GM19463 (cell line): ENCODE measurements around the gene RAB15.

Source experiments
- ATAC-seq: cut with Tn5 transposase; IDR thresholded peaks from one replicate; pipeline ENCODE4 v1.9.1; 2021; ENCODE audit warnings: mild to moderate bottlenecking, moderate library complexity; ENCODE audit not compliant: unreplicated experiment

RAB15 gene

DNA sequence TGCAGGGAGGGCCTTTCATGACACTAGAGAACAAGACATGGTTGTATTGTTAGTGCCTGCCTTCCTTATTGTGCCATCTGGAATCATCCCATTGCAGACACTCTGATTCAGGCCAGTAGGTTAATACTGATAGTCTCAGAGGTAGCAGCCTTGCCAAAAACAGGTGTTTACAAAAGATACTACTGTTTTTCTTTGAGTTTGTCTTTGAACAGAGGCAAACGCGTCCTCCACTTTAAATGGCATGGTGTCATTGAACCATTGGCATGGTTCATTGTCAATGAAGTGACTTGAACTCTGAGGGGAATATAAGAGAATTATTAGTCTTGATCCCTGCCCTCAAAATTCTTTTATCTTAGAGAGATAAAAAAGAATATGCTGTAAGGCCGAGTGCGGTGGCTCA is 18.8 kb upstream of the RAB15 start:
- ATAC-seq, result no peak

GRCh38 chr14:64990296-64990695 is 18.2 kb upstream of the RAB15 start:
- ATAC-seq, result no peak

GRCh38 chr14:64987438-64987767 is 15.3 kb upstream of the RAB15 start:
- ATAC-seq, result no peak

DNA sequence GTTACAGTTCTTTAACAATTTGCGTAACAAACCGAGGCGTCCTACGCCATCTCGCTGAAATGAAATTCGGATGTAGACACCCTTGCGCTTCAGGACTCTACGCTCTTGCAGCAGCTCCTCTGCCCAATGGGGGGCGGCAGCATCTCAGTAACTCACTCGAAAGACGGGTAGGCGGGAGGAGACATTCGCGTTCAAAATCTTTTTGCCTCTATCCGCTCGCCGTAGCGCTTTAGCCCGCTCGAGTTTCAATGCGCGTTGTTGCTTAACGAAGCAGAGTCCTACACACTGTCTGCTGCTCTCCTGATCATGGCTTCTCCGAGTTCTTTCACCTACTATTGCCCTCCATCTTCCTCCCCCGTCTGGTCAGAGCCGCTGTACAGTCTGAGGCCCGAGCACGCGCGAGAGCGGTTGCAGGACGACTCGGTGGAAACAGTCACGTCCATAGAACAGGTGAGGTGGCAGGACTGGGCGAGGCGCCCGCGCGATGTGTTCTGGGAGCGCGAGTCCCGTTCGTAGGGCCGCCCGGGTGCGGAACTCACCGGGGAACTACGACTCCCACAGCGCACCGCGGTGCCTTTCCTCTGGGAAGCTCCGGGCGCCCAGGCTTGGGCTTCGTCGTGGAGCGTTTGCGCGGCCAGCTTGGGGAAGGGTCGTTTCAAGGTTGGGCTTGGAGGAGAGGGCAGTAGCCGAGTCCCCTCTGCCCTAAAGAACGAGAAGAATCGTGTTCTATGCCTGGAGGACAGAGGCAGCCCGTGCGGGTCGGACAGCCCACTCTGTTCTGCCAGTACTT is 14.7 kb upstream of the RAB15 start, which contains the start of gene FNTB:
FNTB (plus strand) TSS at position 248 of the 790 bp plus-strand sequence; CDS start at position 307, 59 bp downstream.
- ATAC-seq, result peak; percentile 95

DNA sequence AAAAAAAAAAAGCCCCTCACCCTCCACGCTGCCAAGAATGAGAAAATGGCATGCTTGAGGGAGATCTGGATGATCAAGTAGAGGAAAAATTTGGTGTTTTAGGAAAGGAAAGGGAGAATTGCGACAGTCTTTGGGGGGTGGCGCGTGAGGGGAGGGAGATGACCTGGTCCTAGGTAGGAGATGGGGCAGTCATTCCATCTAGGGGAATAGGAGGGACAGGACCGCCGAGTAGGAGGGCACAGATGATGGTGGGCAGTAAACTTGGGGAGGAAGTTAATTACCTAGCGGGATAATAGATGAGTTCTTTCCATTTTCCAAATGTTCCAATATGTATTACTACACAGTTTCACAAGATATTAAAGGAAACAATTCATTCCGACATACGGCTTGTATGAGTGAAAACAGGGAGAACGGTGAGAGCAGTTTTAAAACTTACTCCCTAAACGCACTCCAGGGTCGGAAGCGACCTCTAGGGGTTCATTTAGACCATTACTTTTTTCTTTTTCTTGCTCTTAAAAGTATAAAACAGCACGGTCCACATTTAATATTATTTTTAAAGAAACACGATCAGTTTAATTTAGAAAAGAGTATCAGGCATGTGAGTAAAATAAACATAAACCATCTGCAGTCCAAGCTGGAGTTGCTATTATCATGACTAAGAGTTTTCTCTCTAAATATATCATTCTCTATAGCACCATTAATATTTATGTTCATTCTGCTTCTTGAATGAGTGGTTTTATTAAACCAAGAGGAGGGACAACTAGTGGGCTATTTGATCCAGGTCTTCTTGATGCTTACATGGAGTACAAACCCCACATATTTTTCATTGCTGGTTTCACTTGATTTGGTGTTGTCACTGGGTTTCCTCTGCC is 11.5 kb upstream of the RAB15 start:
- ATAC-seq, result no peak

- no peak for ATAC-seq
These were observed 7.4 kb upstream of the RAB15 start for GRCh38 chr14:64979336-64980074.

DNA sequence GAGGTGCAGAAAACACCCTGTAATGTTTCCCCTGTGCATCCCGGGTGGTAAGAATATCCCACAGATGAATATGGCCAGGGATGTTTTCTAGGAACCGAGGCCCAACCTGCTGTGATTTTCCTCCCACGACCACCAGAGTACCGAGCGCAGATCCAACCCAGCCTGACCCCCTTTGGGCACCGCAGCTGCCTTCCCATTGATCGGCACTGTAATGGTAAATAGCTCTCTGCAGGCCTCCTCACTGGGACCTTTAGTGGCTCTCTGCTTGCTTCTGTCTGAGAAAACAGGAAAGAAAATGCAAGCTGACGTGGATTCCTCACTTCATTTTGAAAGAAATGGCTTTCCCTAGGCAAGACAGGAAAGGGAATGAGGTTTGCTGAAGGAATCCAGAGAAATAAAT is 2.4 kb upstream of the RAB15 start:
- no peak for ATAC-seq

DNA sequence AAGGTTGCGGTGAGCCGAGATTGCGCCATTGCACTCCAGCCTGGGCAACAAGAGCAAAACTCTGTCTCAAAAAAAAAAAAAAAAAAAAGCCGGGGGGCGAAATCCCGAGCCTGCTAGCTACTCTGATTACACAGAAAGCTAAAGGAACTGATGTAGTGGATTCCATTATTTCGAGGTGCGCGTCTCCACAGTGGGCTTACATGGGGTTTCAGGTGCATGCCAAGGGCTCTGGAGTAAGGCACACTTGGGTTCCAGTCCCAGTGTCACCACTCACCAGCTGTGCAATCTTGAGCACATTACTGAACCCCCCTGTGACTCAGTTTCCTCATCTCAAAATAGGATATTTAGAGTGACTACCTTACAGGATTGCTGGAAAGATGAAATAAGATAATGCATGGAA is 1.7 kb upstream of the RAB15 start:
- no peak for ATAC-seq

DNA sequence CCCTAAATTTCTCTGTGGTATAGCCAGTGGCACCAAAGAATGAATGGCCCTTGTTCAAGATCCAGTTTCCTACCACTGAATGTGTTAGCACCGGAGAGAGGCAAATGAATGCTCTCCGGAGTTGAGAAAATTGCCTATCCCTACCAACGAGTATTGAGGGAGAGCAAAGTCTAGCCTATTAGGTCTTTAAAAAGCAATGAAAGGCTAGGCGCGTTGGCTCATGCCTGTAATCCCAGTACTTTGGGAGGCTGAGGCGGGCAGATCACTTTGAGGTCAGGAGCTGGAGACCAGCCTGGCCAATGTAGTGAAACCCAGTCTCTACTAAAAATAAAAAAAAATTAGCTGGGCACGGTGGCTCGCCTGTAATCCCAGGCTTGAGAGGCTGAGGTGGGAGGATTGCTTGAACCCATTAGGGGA is 898 bp upstream of the RAB15 start:
- no peak for ATAC-seq

DNA sequence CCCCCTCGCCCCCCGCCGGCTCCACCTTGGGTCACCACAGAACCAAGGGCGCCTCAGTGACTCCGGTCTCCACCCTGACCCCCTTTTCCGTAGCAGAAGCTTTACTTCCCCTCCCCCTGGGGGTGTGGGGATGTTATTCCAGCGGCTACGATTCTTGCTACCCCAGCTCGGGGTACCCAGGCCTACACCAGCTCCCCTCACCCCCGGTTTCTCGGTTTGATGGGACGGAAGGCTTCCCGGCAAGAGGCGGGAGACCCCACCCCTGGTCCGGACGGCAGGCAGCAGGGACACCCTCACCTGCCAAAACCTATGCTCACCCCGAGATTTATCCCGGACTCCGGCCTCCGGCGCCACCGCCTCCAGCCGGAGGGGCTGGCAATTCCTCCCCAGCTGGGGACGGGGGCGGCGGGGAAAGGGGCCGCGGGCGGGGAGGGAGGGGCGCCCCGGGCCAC is 619 bp downstream of the RAB15 start:
- ATAC-seq, result no peak

- ATAC-seq, result no peak
These were observed 1.2 kb downstream of the RAB15 start for GRCh38 chr14:64970776-64971477.

DNA sequence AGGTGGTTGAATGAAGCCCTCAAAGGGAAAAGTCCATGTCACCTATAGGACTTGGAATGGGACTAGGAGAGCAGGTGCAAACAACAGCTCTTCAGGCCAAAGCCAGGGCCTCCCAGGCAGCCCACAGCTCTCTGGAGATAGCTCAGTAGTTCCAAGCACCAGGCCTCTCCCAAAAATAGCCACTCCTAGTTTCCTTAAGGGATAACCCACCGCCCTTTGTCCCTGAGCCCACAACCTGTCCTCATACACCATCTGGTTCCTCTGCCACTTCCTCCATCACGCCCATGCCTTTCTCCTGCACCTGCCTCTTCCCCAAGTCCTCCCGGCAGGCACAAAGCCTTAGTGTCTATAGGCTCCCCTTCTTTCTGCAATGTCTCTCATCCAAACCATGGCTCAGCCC is 2.1 kb downstream of the RAB15 start:
- no peak for ATAC-seq

- ATAC-seq, result no peak
These were observed 3.5 kb downstream of the RAB15 start for GRCh38 chr14:64968651-64969050.

DNA sequence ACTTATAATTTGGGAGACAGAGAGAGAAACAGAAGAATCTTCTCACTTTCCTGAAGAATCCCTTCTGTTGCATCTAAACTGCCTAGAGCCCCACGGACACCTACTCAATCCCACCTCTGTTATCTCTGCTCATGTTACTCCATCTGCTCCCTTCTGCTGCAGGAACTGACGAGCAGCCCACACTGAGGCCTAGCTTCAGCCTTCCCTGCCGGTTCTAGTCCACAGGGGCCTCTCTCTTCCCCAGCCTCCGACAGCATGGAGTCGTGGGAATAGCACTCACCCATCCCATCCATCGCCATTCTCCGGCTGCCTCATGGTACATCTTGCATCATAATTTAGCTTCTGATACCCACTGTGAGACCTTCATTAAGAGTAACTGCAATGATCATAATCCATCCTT is 4.0 kb downstream of the RAB15 start:
- ATAC-seq, result no peak

- no peak for ATAC-seq
These were observed 5.2 kb downstream of the RAB15 start for GRCh38 chr14:64966976-64967375.

DNA sequence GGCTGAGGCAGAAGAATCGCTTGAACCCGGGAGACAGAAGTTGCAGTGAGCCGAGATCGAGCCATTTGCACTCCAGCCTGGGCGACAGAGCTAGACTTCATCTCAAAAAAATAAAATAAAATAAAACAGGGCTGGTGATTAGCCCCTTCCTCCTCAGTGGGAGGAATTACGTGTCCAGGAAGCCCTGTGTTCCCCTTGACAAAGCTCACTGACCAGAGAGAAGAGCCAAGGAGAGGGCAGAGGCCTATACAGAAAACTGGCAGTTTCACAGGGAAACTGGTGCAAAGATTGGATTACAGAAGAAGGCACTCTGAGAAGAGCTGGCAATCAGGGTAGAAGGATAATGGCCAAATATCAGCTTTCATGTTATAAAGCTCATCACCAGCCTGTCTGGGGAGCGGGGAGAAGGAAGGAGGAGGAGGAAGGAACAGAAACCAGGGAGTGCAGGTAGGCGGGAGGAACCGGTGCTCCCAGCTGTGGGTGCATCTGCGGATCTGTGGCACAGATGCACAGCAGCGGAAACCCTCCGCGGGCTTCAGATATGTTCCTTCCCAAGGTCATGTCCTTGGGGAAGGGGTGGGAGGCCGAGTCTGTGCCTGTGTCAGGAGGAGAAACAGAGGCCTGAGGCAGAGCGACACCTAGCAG is 6.7 kb downstream of the RAB15 start:
- ATAC-seq, result no peak

DNA sequence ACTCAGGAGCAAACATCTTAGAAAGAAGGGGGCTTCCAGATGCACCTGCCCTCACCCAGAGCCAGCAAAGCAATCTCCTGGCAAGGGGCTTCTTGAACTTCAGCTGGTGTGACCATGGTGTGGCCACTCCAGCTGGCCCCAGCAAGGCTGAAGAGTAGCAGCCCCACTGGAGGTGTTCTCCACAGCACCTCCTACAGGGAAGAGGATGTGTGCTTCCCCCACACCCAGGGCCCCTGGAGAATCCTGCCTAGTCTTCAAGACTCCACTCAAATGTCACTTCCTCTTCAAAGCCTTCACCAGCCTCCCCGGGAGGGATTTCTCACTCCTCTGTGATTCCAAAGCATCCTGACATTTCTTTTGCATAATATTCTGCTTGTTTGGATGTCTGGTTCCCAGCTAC is 8.5 kb downstream of the RAB15 start:
- ATAC-seq, result no peak

GRCh38 chr14:64960762-64961276 is 11.3 kb downstream of the RAB15 start:
- ATAC-seq, result no peak

DNA sequence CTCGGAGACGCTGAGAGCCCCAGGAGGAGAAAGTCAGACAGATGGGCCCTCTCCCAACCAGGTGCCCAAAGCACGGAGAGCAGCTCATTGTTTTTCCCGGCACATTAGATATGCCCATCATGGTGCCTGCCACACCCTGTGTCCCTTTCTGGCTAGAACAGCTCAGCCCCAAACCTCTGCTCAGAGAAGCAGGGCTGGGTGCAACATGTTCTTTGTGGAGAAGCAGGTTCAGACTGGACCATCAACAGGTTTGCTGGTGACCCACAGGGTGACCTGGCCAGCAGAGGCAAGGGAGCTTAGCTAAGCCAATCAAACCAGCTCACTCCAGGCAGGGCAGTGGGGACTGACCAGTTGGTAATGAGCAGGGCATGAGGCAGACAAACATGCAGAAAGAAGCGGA is 13.4 kb downstream of the RAB15 start:
- ATAC-seq, result no peak

- ATAC-seq, result no peak
These were observed 13.9 kb downstream of the RAB15 start for GRCh38 chr14:64958201-64958600.
